Lower leg skin (tissue), 4 donors: ENCODE data around the gene ZDHHC9. TPM values are rescaled to one million over a fixed set of nuclear protein-coding genes. Genes with fewer than 3 reads are reported as not detected.
A peak's percentile ranks its signal among the peaks of the same experiment; 100 is the strongest.

Source experiments
- DNase-seq, 2 donors: peaks; one replicate each; pipeline ENCODE4 v3.0.0-alpha.2; 2019; ENCODE audit warnings: low spot score in 2 of 2
- H3K4me3 ChIP-seq: fragments of 200-600 bp; sonication (generic); 2 replicates; pipeline ENCODE4 v1.5.1; 2017; ENCODE audit warnings: mild to moderate bottlenecking, low read depth; ENCODE audit not compliant: poor library complexity, severe bottlenecking
- POLR2A ChIP-seq, 2 donors: fragments of 450-650 bp; IDR thresholded peaks; one replicate each; pipeline ENCODE4 v1.6.1; 2016 to 2017; ENCODE audit warnings: antibody characterized with exemption in 2 of 2, mild to moderate bottlenecking in 1 of 2, moderate library complexity in 1 of 2
- WGBS, 2 donors: methylation state at CpG; one replicate each; pipeline ENCODE4 v1.1.5; 2018; 5-methylcytosine and 5-hydroxymethylcytosine counted together
- intact Hi-C: fragments of 100-400 bp; cut with DNase I; formaldehyde crosslinking; loops from one replicate; pipeline ENCODE4 v1.15.0; 2023; ENCODE audit warnings: low total_unique reads
- total RNA-seq, 4 donors: library from RNA; depleted of rRNA; stranded (reverse); fragments of >200 nt; gene quantifications; one replicate each; pipeline ENCODE4 v1.1.0, GENCODE V29; 2016
- TF ChIP-seq, protein P1 (sequence below), 3 donors: fragments of 450-650 bp; IDR thresholded peaks; one replicate each; pipeline ENCODE4 v1.5.1; 2016; ENCODE audit warnings: antibody characterized with exemption in 3 of 3, mild to moderate bottlenecking in 3 of 3, moderate library complexity in 2 of 3

Gene ZDHHC9
- total RNA-seq, 4 donors from 2014 or later, result 23.8 to 58.0 (median 40.1) TPM

DNA sequence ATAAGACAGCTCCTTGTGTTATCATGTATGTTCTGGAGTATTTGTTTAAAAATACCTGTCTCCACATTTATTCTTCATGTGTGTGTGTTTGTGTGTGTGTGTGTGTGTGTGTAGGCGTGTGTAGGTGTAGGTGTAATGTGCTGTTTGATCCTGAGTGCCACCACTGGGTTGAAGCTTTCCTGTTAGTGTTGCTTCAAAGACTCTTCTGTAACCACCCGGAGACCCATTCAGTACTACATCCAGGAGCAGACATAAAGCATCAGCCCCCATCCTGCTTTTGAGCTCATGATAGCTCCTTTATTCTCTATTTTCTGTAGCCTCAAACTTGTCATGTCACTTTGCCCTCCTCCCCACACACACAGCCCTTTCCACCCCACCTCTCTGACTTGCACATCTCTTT, 3.0 kb upstream of the ZDHHC9 start:
- no peak for TF ChIP-seq POLR2A (IDR thresholded peaks at IDR 0.05)
- TF ChIP-seq, protein P1, sequence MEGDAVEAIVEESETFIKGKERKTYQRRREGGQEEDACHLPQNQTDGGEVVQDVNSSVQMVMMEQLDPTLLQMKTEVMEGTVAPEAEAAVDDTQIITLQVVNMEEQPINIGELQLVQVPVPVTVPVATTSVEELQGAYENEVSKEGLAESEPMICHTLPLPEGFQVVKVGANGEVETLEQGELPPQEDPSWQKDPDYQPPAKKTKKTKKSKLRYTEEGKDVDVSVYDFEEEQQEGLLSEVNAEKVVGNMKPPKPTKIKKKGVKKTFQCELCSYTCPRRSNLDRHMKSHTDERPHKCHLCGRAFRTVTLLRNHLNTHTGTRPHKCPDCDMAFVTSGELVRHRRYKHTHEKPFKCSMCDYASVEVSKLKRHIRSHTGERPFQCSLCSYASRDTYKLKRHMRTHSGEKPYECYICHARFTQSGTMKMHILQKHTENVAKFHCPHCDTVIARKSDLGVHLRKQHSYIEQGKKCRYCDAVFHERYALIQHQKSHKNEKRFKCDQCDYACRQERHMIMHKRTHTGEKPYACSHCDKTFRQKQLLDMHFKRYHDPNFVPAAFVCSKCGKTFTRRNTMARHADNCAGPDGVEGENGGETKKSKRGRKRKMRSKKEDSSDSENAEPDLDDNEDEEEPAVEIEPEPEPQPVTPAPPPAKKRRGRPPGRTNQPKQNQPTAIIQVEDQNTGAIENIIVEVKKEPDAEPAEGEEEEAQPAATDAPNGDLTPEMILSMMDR (IDR thresholded peaks at IDR 0.05), result no peak
- no peak for DNase-seq
- no peak overlapping the region for H3K4me3 ChIP-seq
- intact Hi-C loops, result no loop called here
- WGBS, 2 donors, result 80 to 81% methylated on average over 2 of the region's 2 CpGs

DNA sequence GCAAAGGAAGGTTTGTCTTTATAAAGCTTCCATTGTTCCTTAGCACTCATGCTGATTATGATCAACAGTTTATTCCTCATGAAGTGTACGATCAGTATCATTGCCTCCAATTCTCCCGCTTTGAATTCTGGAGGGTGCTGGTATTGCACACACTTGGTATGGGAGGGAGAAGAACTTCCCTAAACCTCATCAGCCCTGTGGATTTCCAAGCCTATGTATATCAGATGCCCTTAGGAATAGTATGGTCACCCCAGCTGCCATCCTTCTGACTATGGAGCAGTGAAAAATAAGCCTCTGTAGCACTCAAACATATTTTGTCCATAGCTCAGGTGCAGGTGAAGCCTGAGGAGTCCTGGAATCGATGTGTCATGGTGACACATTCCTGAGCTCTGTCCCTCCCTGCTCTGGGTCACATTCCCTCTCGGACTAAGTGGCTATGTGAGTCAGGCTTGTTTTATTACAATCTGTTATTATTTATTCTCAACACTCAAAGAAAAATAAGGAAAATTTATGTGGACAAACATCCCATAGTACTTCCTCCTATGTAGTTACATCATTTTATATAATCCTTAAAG, 2.0 kb upstream of the ZDHHC9 start:
- DNase-seq, result no peak

DNA sequence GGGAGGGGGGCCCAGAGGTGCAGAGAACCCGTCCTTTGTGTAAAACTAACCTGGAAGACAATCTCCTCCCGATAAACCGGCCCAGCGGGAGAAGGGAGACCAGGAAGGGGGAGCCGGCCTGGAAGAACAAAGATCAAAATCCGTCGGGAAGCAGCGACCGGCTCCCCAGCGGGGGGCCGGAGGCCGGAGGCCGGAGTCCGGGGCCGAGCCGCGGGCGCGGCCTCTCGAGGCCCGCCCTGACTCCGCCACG, 552 bp downstream of the ZDHHC9 start:
- peak overlapping the region; percentile 52 for H3K4me3 ChIP-seq
- TF ChIP-seq POLR2A (IDR thresholded peaks at IDR 0.05), result no peak
- TF ChIP-seq, protein P1 (IDR thresholded peaks at IDR 0.05), result no peak
- intact Hi-C loops, result no loop called here
- WGBS, 2 donors, result 0 to 47% methylated on average over 8 to 23 of the region's 23 CpGs
- DNase-seq, result no peak

More for the DNA sequence above, 2.0 kb upstream of the ZDHHC9 start:
- TF ChIP-seq POLR2A (IDR thresholded peaks at IDR 0.05), result no peak
- TF ChIP-seq, protein P1 (IDR thresholded peaks at IDR 0.05), result no peak
- 59 to 64% methylated on average over 4 of the region's 4 CpGs for WGBS, 2 donors
- H3K4me3 ChIP-seq, result no peak overlapping the region
- intact Hi-C loops, result no loop called here

DNA sequence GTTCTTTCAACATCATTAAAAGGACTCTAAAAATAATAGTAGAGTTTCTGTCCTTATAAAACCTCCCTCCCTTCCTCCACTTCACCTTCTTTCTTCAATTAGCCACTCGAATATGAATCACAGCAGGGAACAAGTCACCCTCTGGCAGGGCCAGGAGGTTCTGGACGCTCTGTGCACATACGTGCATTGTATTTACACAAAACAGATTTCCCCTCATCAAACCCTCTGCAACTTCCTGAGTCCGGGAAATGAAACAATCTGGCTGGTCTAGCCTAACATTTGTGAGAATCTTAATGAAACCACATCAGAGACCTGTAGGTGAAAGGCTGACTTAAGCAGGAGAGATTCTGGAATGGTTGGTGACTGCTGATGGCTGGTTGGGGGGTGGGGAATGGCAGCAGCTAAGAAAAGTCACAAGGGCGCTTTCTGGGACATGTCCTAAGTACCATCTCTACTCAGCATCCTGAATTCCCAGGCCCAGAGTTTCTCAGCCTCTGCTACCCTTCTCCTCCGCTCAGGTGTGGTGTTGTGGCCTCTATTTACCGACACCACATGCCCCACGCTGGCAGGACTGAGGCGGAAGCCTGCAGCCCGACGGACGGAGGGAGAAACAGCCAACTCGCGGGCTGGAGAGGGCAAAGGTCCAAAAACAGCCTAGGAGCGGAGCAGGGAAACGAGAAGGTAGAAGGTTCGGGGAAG, 1.0 kb downstream of the ZDHHC9 start:
- 2 to 35% methylated on average over 17 of the region's 17 CpGs for WGBS, 2 donors
- TF ChIP-seq, protein P1 (IDR thresholded peaks at IDR 0.05), result no peak
- peak in 1 of 2 donors; percentile 15 for DNase-seq
- peak overlapping the region; percentile 52 for H3K4me3 ChIP-seq
- intact Hi-C loops, result no loop called here

DNA sequence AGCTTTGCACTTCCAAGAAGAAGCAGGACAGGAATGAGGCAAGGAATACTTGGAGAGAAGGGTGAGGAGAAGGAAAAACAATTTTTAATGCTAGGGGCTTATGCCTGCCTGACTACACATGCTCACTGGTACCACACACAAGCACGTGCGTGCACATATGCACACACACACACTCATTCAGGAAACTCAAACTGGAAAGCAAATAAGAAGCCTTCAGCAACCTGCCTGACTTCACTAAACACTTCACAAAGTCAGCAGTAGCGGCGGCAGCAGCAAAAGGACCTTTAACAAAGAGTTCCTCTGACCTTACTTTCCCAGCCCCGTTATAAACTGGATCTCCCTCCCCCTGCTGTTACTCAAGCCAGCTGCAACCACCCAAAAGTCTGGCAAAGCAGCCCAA, 3.3 kb downstream of the ZDHHC9 start:
- 42 to 49% methylated on average over 5 of the region's 5 CpGs for WGBS, 2 donors
- DNase-seq, result no peak
- H3K4me3 ChIP-seq, result no peak overlapping the region

More for the DNA sequence above, 3.3 kb downstream of the ZDHHC9 start:
- TF ChIP-seq, protein P1 (IDR thresholded peaks at IDR 0.05), result no peak
- TF ChIP-seq POLR2A (IDR thresholded peaks at IDR 0.05), result no peak
- intact Hi-C loops, result no loop called here
